DOHH2 (cell line): ENCODE measurements around the gene HMGN2.

Experiments used
- H3F3A ChIP-seq: fragments of 200-600 bp; sonication (generic), shearing (Covaris generic); 2 replicates; pipeline ENCODE4 v1.6.0; 2016; ENCODE audit warnings: antibody characterized with exemption, mild to moderate bottlenecking; ENCODE audit not compliant: control insufficient read depth, insufficient read depth
- H3K27ac ChIP-seq: fragments of 200-600 bp; sonication (generic); 2 replicates; pipeline ENCODE4 v1.5.1; 2014; ENCODE audit warnings: low read depth, mild to moderate bottlenecking, low read length, moderate library complexity
- H3K27me3 ChIP-seq: fragments of 200-600 bp; sonication (generic); 2 replicates; pipeline ENCODE4 v1.6.1; 2014; ENCODE audit warnings: mild to moderate bottlenecking, low read length, mixed read lengths; ENCODE audit not compliant: control insufficient read depth
- H3K36me3 ChIP-seq: fragments of 200-600 bp; sonication (generic); 2 replicates; pipeline ENCODE4 v1.6.1; 2014; ENCODE audit warnings: mild to moderate bottlenecking, low read length, moderate library complexity, mixed read lengths; ENCODE audit not compliant: control insufficient read depth
- H3K4me1 ChIP-seq: fragments of 200-600 bp; sonication (generic); 2 replicates; pipeline ENCODE4 v1.6.1; 2014; ENCODE audit warnings: mild to moderate bottlenecking, low read length, mixed read lengths; ENCODE audit not compliant: control insufficient read depth
- H3K4me2 ChIP-seq: fragments of 200-600 bp; sonication (generic); 2 replicates; pipeline ENCODE4 v1.6.0; 2014; ENCODE audit warnings: mild to moderate bottlenecking, low read length, moderate library complexity
- H3K4me3 ChIP-seq: fragments of 200-600 bp; sonication (generic); 2 replicates; pipeline ENCODE4 v1.5.1; 2014; ENCODE audit warnings: mild to moderate bottlenecking, low read length, mixed read lengths
- H3K79me2 ChIP-seq: fragments of 200-600 bp; sonication (generic); 2 replicates; pipeline ENCODE4 v1.6.1; 2014; ENCODE audit warnings: mild to moderate bottlenecking, low read length, mixed read lengths; ENCODE audit not compliant: control insufficient read depth
- H3K9me2 ChIP-seq: fragments of 200-600 bp; sonication (generic); replicated peaks from 2 replicates; pipeline ENCODE4 v1.6.1; 2014; ENCODE audit warnings: mild to moderate bottlenecking, low read length, mixed read lengths; ENCODE audit not compliant: control insufficient read depth
- H3K9me3 ChIP-seq: fragments of 200-600 bp; sonication (generic); 2 replicates; pipeline ENCODE4 v1.6.1; 2014; ENCODE audit warnings: antibody characterized with exemption, low read length, mixed read lengths; ENCODE audit not compliant: control insufficient read depth, insufficient read depth
- H4K20me1 ChIP-seq: fragments of 200-600 bp; sonication (generic); 2 replicates; pipeline ENCODE4 v1.6.0; 2014; ENCODE audit warnings: low read depth, mild to moderate bottlenecking, antibody characterized with exemption, low read length, moderate library complexity; ENCODE audit not compliant: control insufficient read depth, insufficient read depth
- EZH2phosphoT487 ChIP-seq: fragments of 200-600 bp; sonication (generic); IDR thresholded peaks from 2 replicates; pipeline ENCODE4 v1.6.1; 2017; ENCODE audit warnings: borderline replicate concordance, mild to moderate bottlenecking, antibody characterized with exemption, low read length, moderate library complexity, mixed read lengths
- TF ChIP-seq, protein P1 (sequence below): fragments of 200-600 bp; sonication (generic); IDR thresholded peaks from one replicate; pipeline ENCODE4 v1.5.1; 2014; ENCODE audit warnings: antibody characterized with exemption, mild to moderate bottlenecking, low read depth, low read length; ENCODE audit not compliant: poor library complexity, severe bottlenecking

The HMGN2 gene

GRCh38 chr1:26471498-26472319 is 531 bp upstream of the HMGN2 start:
- peaks cover 30% of the 10 kb centered on the region for H3K79me2 ChIP-seq
- H4K20me1 ChIP-seq, result peaks cover 25% of the 10 kb centered on the region
- peak overlapping the region; percentile 99 for H3K4me2 ChIP-seq
- peak overlapping the region; percentile 94 for H3K27ac ChIP-seq
- peak overlapping the region; percentile 96 for H3K4me3 ChIP-seq
- H3K27me3 ChIP-seq, result no peaks in the 10 kb centered on the region
- peaks cover 71% of the 10 kb centered on the region for H3K36me3 ChIP-seq
- peaks cover 42% of the 10 kb centered on the region for H3F3A ChIP-seq
- H3K9me3 ChIP-seq, result no peaks in the 10 kb centered on the region
- TF ChIP-seq EZH2phosphoT487, result no peak
- TF ChIP-seq, protein P1, sequence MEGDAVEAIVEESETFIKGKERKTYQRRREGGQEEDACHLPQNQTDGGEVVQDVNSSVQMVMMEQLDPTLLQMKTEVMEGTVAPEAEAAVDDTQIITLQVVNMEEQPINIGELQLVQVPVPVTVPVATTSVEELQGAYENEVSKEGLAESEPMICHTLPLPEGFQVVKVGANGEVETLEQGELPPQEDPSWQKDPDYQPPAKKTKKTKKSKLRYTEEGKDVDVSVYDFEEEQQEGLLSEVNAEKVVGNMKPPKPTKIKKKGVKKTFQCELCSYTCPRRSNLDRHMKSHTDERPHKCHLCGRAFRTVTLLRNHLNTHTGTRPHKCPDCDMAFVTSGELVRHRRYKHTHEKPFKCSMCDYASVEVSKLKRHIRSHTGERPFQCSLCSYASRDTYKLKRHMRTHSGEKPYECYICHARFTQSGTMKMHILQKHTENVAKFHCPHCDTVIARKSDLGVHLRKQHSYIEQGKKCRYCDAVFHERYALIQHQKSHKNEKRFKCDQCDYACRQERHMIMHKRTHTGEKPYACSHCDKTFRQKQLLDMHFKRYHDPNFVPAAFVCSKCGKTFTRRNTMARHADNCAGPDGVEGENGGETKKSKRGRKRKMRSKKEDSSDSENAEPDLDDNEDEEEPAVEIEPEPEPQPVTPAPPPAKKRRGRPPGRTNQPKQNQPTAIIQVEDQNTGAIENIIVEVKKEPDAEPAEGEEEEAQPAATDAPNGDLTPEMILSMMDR, result peak; percentile 16
- H3K9me2 ChIP-seq, result no peaks in the 10 kb centered on the region
- peaks cover 48% of the 10 kb centered on the region for H3K4me1 ChIP-seq

DNA sequence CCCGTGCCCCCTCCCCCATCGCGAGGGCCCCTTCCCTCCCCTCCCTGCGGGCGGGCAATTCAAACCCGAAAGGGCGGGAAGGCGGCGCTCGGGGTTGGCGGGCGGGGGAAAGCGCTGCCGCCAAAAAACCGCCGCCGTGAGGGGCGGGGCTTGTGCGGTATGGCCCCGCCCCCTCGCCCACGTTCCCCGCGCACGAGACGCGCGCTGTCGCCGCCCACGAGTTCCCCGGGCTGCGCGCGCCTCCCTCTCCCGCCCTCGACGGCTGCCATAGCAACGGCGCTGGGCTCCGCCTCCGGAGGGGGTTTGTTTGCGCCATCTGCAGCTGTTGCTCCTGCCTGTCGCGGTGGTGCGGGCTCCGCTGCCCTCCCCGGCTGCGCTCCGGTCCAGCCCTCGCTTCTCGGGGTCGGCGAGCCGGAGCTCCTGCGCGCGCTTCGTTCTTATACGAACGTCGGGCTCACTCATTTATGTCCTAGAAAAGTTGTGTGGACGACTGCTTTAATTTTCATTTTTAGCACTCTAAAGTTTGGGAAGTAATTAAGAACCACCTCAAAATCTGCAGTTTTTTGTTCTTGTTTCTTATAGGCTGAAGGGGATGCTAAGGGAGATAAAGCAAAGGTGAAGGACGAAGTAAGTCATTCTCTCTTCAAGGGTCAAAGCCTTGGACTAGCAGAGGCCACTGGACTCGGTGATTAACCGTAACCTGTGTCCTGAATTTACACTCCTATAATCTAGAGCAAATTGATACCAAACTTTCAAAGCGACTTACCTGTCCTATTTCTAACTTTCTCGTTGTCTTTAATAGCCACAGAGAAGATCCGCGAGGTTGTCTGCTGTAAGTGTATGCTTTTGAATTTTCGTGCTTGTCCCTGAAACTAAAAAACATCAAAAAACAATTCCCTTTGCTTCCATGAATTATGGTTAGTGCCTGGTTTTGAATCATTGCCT is 933 bp downstream of the HMGN2 start:
- Histone ChIP-seq H3K27me3 (no peaks in the 10 kb centered on the region), H3F3A (peaks cover 57% of the 10 kb centered on the region), H4K20me1 (peaks cover 25% of the 10 kb centered on the region), H3K27ac (peak overlapping the region; percentile 94), H3K36me3 (peaks cover 68% of the 10 kb centered on the region), H3K9me2 (no peaks in the 10 kb centered on the region), H3K9me3 (no peaks in the 10 kb centered on the region), H3K79me2 (peaks cover 30% of the 10 kb centered on the region), H3K4me2 (peak overlapping the region; percentile 99), H3K4me1 (peaks cover 53% of the 10 kb centered on the region), H3K4me3 (peak overlapping the region; percentile 96)
- no peak for TF ChIP-seq EZH2phosphoT487
- TF ChIP-seq, protein P1, result no peak

DNA sequence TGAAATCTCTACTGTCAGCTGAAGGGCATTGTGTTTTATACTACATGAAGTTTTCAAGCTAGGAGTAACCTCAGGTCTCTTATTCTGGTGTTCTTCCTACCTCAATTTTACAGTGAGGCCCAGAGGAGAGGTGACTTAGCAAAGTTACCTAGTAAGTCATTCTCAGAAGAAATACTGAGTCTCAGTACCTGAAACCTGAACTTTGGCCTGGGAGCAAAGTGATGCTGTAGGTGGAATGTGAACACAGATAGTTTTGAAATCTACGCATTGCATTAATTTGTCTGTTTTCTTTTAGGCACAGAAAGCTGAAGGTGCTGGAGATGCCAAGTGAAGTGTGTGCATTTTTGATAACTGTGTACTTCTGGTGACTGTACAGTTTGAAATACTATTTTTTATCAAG is 2.6 kb downstream of the HMGN2 start:
- Histone ChIP-seq H3K27ac (no peak overlapping the region), H4K20me1 (peaks cover 25% of the 10 kb centered on the region), H3K4me1 (peaks cover 52% of the 10 kb centered on the region), H3K79me2 (peaks cover 30% of the 10 kb centered on the region), H3K4me3 (peak overlapping the region; percentile 96), H3F3A (peaks cover 61% of the 10 kb centered on the region), H3K9me2 (no peaks in the 10 kb centered on the region), H3K4me2 (peak overlapping the region; percentile 84), H3K27me3 (no peaks in the 10 kb centered on the region), H3K9me3 (no peaks in the 10 kb centered on the region), H3K36me3 (peaks cover 54% of the 10 kb centered on the region)
- TF ChIP-seq EZH2phosphoT487, result no peak
- TF ChIP-seq, protein P1, result no peak
